HG02642 (cell line): ENCODE results near the gene PEAK3.
"Not testable (repeated sequence)": the region's sequence is repeated elsewhere in the genome, so short reads cannot be mapped to it uniquely, and the experiment has no call there.

Experiments
- ATAC-seq: cut with Tn5 transposase; IDR thresholded peaks from one replicate; pipeline ENCODE4 v1.9.1; 2021; ENCODE audit warnings: mild to moderate bottlenecking; ENCODE audit not compliant: unreplicated experiment, poor library complexity

PEAK3 gene

DNA sequence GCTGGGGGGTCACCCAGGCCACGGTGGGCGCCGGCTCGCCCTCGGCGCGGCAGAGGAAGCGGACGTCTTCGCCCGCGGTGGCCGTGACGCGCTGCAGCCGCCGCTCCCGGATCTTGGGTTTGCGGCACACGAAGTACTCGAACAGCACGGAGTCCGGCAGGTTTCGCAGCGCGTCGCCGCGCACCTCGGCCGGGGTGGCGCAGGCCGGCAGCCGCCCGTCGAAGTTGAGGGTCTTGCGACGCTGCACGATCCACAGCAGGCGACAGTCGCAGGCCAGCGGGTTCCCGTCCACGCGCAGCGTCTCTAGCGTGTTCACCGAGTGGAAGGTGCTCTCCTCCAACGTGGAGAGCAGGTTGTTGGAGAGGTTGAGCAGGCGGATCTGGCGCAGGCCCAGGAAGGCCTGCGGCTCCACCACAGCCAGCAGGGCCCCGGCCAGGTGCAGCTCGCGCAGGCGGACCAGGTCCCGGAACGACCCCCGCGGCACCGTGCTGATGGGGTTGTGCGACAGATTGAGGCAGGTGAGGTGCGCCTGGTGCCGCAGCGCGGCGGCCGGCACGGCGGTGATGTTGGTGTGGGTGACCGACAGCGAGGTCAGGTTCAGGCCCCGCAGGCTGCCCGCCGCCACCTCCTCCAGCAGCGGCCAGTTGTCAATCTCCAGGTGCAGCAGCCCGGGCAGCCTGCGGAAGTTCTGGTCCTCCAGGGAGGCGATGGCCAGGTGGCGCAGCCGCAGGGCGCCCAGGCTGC, 8.6 kb upstream of the PEAK3 start:
- no peak for ATAC-seq

DNA sequence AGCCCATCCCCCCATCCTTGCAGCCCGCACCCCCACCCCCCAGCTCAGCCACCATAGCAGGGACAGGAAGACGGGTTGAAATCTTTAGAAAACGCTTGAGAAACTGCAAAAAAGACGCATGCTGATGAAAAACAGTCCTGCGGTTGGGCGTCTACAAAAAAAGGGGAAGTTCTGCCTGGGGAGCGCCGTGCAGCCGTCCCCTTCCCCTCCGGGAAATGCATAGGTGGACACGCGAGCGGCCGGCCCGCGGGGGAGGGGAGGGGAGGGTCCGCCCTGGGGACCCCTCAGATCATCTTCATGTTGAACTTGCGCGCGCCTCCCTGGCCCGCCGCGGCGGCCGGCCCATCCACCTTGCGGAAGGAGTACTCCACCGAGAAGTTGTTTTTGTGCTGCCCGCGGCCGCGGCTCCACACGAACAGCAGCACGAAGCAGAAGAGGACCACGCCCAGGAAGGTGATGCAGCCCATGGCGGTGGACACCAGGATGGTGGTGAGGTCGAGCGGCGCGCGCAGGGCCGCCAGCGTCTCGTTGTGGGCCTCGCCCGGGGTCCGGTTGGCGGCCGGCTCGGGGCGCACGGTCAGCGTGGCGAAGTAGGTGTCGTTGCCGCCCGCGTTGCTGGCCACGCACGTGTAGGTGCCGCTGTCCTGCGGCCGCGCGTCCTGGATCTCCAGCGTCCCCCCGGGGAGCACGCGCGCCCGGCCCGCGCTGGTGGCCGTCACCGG, 7.9 kb upstream of the PEAK3 start:
- ATAC-seq = no peak

DNA sequence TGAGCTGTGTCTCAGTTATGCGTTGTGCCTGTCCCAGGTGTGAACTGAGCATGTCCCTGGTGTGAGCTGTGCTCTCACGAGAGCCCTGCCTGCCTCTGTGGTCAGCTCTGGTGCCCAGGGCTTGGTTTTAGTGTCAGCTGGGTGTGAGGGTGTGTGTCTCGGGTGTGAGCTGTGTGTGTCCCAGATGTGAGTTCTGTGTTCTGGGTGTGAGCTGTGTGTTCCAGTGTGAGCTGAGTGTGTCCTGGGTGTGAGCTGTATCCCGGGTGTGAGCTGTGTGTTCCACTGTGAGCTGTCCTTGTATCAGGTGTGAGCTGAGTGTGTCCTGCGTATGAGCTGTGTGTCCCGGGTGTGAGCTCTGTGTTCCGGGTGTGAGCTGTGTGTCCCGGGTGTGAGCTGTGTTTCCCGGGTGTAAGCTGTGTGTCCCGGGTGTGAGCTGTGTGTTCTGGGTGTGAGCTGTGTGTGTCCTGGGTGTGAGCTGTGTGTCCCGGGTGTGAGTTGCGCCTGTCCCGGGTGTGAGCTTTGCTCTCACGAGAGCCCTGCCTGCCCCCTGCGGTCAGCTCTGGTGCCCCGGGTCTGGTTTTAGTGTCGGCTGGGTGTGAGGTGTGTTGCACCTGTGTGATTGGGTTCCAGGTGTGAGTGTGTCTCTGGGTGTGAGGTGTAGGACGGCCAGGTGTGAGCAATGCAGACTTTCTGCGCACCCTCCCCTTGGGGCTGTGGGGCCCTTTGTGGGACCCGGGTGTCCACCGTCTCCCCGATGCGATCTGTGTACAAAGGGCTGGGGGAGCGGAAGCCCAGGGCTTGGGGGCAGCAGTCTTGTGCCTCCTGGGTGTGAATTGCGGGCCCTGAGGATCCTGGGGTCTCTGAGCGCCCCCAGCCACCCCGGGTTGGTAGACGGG, 7.1 kb upstream of the PEAK3 start:
- no peak for ATAC-seq

DNA sequence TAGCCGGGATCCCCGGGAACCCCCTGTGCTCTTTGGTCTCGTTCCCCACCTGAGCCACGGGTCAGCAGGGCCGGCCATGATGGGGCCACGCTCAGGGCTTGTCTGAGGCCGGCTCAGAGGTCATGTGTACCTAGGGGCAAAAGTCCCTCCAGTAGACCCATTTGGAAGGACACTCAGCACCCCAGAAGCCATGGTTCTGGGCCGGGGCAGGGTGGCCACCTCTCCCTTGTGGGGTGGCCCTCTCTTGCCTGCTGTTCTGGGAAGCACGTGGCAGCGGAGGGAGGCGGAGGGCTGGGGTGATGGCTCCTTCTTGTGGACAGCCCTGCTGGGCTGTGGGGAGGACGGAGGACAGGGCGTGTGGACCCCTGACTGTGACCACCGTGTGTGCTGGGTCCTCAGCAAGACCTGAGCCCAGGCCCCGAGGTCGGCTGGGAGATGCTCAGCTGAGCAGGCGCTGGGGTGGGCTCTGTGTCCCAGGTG, 6.4 kb upstream of the PEAK3 start:
- no peak for ATAC-seq

- ATAC-seq = no peak
Measured at GRCh38 chr19:2287585-2288337, 5.8 kb upstream of the PEAK3 start.

DNA sequence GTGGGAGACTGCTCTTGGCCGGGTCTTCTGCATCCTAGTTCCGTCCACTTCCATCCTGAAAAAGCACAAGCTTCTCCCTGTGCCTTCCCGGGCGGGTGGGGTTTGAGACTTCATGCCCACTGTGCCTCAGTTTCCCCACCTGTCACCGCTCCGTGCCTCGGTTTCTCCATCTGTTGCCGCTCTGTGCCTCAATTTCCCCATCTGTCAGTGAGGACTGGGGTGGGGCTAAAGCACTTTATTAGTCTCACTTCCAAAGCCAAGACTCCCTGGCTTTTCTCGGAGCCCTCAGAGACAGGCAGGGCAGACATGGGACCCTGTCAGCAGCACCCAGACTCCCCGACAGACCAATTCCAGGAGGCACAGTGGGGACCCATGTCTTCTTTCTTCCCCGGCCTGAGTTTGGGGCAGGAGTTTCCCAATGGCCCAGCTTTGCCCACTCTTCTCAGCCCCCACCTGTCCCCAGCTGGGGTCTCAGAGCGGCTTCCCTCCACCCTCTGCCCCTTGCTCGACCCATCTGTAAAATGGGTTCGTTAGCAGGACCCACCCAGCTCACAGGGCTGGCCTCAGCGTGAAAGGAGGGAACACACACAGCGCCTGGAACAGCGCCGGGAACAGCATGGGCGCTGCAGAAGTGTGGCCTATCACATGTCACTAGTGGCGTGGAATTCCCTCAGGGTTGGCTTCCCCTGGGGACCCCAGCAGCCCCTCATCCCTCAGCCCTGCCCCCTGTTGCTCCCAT, 4.6 kb upstream of the PEAK3 start:
- no peak for ATAC-seq

- no peak for ATAC-seq
Measured at GRCh38 chr19:2283835-2284507, 2.0 kb upstream of the PEAK3 start.

GRCh38 chr19:2282862-2283237, 875 bp upstream of the PEAK3 start:
- ATAC-seq = no peak

DNA sequence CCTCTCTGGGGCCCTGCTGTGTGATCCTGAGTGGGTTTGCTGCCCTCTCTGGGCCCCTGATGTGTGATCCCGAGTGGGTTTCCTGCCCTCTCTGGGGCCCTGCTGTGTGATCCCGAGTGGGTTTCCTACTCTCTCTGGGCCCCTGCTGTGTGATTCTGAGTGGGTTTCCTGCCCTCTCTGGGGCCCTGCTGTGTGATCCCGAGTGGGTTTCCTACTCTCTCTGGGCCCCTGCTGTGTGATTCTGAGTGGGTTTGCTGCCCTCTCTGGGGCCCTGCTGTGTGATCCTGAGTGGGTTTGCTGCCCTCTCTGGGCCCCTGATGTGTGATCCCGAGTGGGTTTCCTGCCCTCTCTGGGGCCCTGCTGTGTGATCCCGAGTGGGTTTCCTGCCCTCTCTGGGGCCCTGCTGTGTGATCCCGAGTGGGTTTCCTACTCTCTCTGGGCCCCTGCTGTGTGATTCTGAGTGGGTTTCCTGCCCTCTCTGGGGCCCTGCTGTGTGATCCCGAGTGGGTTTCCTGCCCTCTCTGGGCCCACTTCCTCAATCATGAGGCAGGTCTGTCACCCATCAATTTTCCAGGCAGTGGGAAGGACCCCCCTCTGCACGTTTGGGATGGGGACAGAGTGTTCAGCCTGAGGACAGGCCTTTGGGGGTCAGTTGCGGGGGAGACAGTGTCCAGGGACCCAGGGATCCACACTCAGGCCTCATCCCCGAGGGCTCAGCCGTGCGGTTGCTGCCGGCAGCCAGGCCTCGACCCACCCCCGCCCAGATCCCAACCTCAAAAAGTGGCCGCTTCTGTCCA, 512 bp downstream of the PEAK3 start:
- ATAC-seq = not testable (repeated sequence)

DNA sequence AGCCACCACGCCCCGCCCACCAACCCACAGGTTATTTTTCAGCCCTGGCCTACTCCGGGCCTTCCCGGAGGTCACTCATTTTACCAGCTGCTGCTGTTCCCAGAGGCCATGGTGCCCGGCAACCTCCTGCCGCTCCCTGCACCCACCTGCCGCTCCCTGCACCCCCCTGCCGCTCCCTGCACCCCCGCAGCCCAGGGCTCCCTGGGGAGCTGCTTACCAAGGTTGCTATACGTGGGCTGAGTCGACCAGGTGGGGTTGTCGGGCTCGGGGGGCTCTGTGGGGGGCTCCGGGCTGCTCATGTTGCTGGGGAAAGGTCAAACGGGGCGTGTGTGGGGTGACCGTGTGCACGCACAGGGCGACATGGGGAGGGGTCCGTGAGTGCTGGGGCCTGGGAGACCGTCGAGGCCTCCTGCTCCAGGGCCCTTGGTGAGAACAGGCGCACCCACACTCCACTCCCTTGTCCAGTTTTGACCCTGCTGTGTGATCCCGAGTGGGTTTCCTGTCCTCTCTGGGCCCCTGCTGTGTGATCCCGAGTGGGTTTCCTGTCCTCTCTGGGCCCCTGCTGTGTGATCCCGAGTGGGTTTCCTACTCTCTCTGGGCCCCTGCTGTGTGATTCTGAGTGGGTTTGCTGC, 1.2 kb downstream of the PEAK3 start:
- ATAC-seq = no peak

DNA sequence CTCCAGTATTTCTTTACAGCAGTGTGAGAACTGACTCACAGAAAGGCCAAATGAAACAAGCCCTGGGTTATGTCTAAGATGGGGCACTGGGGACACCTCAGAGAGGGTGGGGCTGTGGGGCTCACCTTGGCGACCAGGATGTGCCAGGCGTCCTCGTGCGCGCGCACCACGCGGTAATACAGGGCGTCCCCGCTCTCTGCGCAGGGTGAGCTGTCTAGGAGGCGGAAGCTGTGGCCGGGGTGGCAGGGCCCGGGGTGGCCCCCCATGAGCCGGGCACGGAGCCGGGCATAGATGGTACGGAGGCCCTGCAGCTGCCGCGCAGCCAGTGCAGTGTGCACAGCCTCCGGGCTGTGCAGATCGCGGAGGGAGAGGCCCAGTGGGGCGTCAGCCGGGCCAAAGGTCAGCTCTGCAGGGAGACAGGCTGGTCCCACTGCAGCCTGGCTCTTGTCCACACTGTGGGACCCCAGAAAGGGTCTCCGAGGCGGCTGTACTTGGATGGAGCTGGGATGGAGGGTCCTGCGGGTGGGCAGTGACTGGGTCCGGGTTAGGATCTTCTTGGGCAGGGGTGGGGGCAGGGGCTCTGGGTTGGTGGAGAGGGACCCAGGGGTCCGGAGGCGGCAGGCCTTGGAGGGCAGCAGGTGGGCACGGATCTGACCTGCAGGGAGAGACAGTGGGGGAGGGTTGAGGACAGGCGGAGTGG, 3.4 kb downstream of the PEAK3 start:
- no peak for ATAC-seq

GRCh38 chr19:2277138-2277537, 4.8 kb downstream of the PEAK3 start:
- no peak for ATAC-seq

GRCh38 chr19:2276429-2276986, 5.5 kb downstream of the PEAK3 start:
- ATAC-seq = no peak

DNA sequence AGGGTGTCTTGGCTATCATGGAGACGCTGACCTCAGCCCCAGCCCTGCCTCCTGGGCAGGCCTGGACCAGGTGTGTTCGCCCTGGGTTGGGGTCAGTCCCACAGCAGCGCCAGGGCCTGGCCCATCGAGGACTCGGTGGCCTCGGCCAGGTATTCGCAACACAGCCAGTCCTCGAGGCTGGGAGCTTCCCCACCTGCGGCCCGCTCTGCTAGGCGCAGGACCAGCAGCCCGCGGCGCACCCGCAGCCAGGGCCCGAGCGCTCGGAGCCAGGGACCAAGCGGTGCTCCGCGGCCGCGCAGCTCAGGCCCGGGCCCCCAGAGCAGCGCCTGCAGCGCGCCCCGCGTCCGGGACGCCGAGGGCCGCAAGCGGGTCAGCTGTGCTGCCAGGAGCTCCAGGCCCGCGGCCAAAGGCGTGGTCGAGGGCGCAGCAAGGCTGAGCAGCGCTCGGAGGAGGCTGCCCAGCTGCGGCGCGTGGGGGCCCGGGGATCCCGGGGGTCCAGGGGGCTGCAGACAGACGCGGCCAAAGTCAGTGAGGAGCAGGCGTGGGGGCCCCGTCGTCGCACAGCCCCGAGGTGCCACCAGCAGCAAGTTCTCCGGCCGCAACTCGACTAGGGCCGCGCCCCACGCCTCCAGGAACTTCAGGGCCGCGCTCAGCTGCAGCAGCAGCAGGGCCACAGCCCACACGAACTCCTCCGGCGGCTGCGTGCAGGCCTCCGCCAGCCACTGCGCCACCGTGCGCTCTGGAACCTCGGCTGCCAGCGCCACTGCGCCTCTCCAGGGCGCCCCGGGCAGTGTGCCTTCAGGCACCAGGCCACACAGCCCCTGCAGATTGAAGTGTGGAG, 6.2 kb downstream of the PEAK3 start:
- ATAC-seq = no peak

GRCh38 chr19:2274931-2275535, 6.9 kb downstream of the PEAK3 start:
- ATAC-seq = no peak
